OCI-LY7 (cell line): ENCODE results near the gene VPS37B. TPM values are rescaled to one million over a fixed set of nuclear protein-coding genes. Genes with fewer than 3 reads are reported as not detected.

Experiments
- BruUV-seq: library from RNA; stranded (reverse); fragments of 400-500 nt; replicated peaks from 2 replicates; lab custom pipeline; 2021; lab: Mats Ljungman, UMichigan
- CTCF ChIA-PET: fragments of 300-600 bp; sonication (Branson Sonifier 250); formaldehyde crosslinking; loops from one replicate; lab custom pipeline; 2022; ENCODE audit warnings: antibody characterized with exemption; ENCODE audit not compliant: unreplicated experiment; lab: Charles Lee
- POLR2A ChIA-PET: fragments of 300-600 bp; sonication (Branson Sonifier 250); formaldehyde crosslinking; loops from one replicate; lab custom pipeline; 2022; ENCODE audit warnings: antibody characterized with exemption; lab: Charles Lee
- DNase-seq: peaks from one replicate; pipeline ENCODE4 v3.0.0-alpha.2; 2015; ENCODE audit warnings: low spot score
- H2AFZ ChIP-seq: fragments of 200-600 bp; sonication (generic), shearing (Covaris generic); 2 replicates; pipeline ENCODE4 v1.6.1; 2014; ENCODE audit warnings: mild to moderate bottlenecking, antibody characterized with exemption, low read length, moderate library complexity
- H3K27ac ChIP-seq: fragments of 200-600 bp; sonication (generic); 2 replicates; pipeline ENCODE4 v1.5.1; 2014; ENCODE audit warnings: mixed run types, low read depth, mild to moderate bottlenecking, moderate library complexity, low read length, inconsistent platforms; ENCODE audit not compliant: poor library complexity, severe bottlenecking
- H3K36me3 ChIP-seq: fragments of 200-600 bp; sonication (generic); 2 replicates; pipeline ENCODE4 v1.6.1; 2014; ENCODE audit warnings: mild to moderate bottlenecking, antibody characterized with exemption, low read length, moderate library complexity, mixed read lengths; ENCODE audit not compliant: insufficient read depth
- H3K4me1 ChIP-seq: fragments of 200-600 bp; sonication (generic); 2 replicates; pipeline ENCODE4 v1.5.1; 2014; ENCODE audit warnings: mild to moderate bottlenecking, low read length; ENCODE audit not compliant: insufficient read depth, poor library complexity, severe bottlenecking
- H3K4me2 ChIP-seq: fragments of 200-600 bp; sonication (generic); 2 replicates; pipeline ENCODE4 v1.6.1; 2014; ENCODE audit warnings: mild to moderate bottlenecking, low read length
- H3K4me3 ChIP-seq: fragments of 200-600 bp; sonication (generic); 2 replicates; pipeline ENCODE4 v1.5.1; 2014; ENCODE audit warnings: mild to moderate bottlenecking, low read depth, low read length; ENCODE audit not compliant: poor library complexity, severe bottlenecking
- H3K79me2 ChIP-seq: fragments of 200-600 bp; sonication (generic); 2 replicates; pipeline ENCODE4 v1.6.1; 2016; ENCODE audit warnings: low read depth, mild to moderate bottlenecking, low read length, moderate library complexity, mixed read lengths; ENCODE audit not compliant: insufficient read depth
- H3K9me2 ChIP-seq: fragments of 200-600 bp; sonication (generic); 2 replicates; pipeline ENCODE4 v1.6.1; 2016; ENCODE audit warnings: mild to moderate bottlenecking, low read length, mixed read lengths; ENCODE audit not compliant: insufficient read depth
- H3K9me3 ChIP-seq: fragments of 200-600 bp; sonication (generic); 2 replicates; pipeline ENCODE4 v1.6.1; 2014; ENCODE audit warnings: mild to moderate bottlenecking, mixed run types, low read length, mixed read lengths
- H4K20me1 ChIP-seq: fragments of 200-600 bp; sonication (generic); 2 replicates; pipeline ENCODE4 v1.6.1; 2014; ENCODE audit warnings: mild to moderate bottlenecking, antibody characterized with exemption, low read length, moderate library complexity, mixed read lengths; ENCODE audit not compliant: insufficient read depth
- CTCF ChIP-seq: fragments of 200-600 bp; sonication (generic); conservative IDR thresholded peaks from 2 replicates; pipeline ENCODE4 v1.5.1; 2014; ENCODE audit warnings: mild to moderate bottlenecking, antibody characterized with exemption, low read length, moderate library complexity, mixed read lengths
- EZH2phosphoT487 ChIP-seq: fragments of 200-600 bp; sonication (generic); IDR thresholded peaks from 2 replicates; pipeline ENCODE4 v1.6.1; 2018; ENCODE audit warnings: low read depth, borderline replicate concordance, mild to moderate bottlenecking, mixed run types, antibody characterized with exemption, low read length, moderate library complexity, mixed read lengths
- intact Hi-C: fragments of 100-400 bp; cut with micrococcal nuclease; formaldehyde crosslinking; loops from one replicate; pipeline ENCODE4 v1.10.0; 2022; ENCODE audit not compliant: unreplicated experiment
- total RNA-seq, 2 experiments: library from RNA; depleted of rRNA in 1 of 2; stranded (reverse); fragments of >200 nt in 1 of 2; shearing (Covaris generic) in 1 of 2; gene quantifications; 2 replicates each; pipeline ENCODE4 v1.2.3, GENCODE V29; 2014 to 2022

Gene VPS37B
- total RNA-seq, 2 experiments from 2014 or later, result 1.7 to 2.5 TPM

GRCh38 chr12:122819209-122819785, 76.6 kb downstream of the VPS37B start:
- ChIA-PET POLR2A (interaction anchor here (0.6 to 1.6 kb wide), 2 partner anchors 52 to 53 kb away, joined by 4 read pairs; no protein-coding TSS in a partner anchor), CTCF (no interaction called here)
- Histone ChIP-seq H3K9me2 (no peaks in the 10 kb centered on the region), H3K9me3 (no peaks in the 10 kb centered on the region), H3K79me2 (no peaks in the 10 kb centered on the region), H3K4me1 (peaks cover 40% of the 10 kb centered on the region), H3K36me3 (no peaks in the 10 kb centered on the region), H4K20me1 (no peaks in the 10 kb centered on the region), H3K27ac (no peak overlapping the region), H3K4me3 (no peak overlapping the region), H3K4me2 (no peak overlapping the region), H2AFZ (no peak overlapping the region)
- DNase-seq, result no peak
- intact Hi-C loops, result no loop called here
- TF ChIP-seq EZH2phosphoT487 (no peak), CTCF (no peak)
- BruUV-seq, result no TSS peak

Other genes with a start within 250 kb of the VPS37B start
- gene HCAR2, start 192.8 kb downstream of the VPS37B start, total RNA-seq (2014; rRNA removed; shearing (Covaris generic)), result not detected in 2 replicates
- not detected in 2 replicates for gene HCAR2, start 192.8 kb downstream of the VPS37B start, total RNA-seq (2022)
- gene HCAR3, start 179.3 kb downstream of the VPS37B start, total RNA-seq (2014; rRNA removed; shearing (Covaris generic)), result not detected in 2 replicates
- gene HCAR3, start 179.3 kb downstream of the VPS37B start, total RNA-seq (2022), result not detected in 2 replicates
- 0.06 TPM in 1 of 2 replicates, not detected in the other for gene HCAR1, start 165.3 kb downstream of the VPS37B start, total RNA-seq (2014; rRNA removed; shearing (Covaris generic))
- 0.07 TPM in 1 of 2 replicates, not detected in the other for gene HCAR1, start 165.3 kb downstream of the VPS37B start, total RNA-seq (2022)
- gene DENR, start 143.3 kb downstream of the VPS37B start, total RNA-seq (2014; rRNA removed; shearing (Covaris generic)), result 42.4 and 51.4 TPM in 2 replicates
- 77.4 and 81.8 TPM in 2 replicates for gene DENR, start 143.3 kb downstream of the VPS37B start, total RNA-seq (2022)
- 1.6 and 1.8 TPM in 2 replicates for gene CCDC62, start 121.6 kb downstream of the VPS37B start, total RNA-seq (2014; rRNA removed; shearing (Covaris generic))
- 1.2 and 1.5 TPM in 2 replicates for gene CCDC62, start 121.6 kb downstream of the VPS37B start, total RNA-seq (2022)
- gene HIP1R, start 60.7 kb downstream of the VPS37B start, total RNA-seq (2014; rRNA removed; shearing (Covaris generic)), result 59.6 and 66.4 TPM in 2 replicates
- 56.5 and 70.2 TPM in 2 replicates for gene HIP1R, start 60.7 kb downstream of the VPS37B start, total RNA-seq (2022)
- gene ABCB9, start 70.3 kb upstream of the VPS37B start, total RNA-seq (2014; rRNA removed; shearing (Covaris generic)), result 4.0 and 7.0 TPM in 2 replicates
- gene ABCB9, start 70.3 kb upstream of the VPS37B start, total RNA-seq (2022), result 6.8 and 7.9 TPM in 2 replicates
- gene OGFOD2, start 79.1 kb upstream of the VPS37B start, total RNA-seq (2014; rRNA removed; shearing (Covaris generic)), result 13.1 and 17.8 TPM in 2 replicates
- gene OGFOD2, start 79.1 kb upstream of the VPS37B start, total RNA-seq (2022), result 25.0 and 25.8 TPM in 2 replicates
- gene ARL6IP4, start 84.6 kb upstream of the VPS37B start, total RNA-seq (2014; rRNA removed; shearing (Covaris generic)), result 263 and 329 TPM in 2 replicates
- 213 and 228 TPM in 2 replicates for gene ARL6IP4, start 84.6 kb upstream of the VPS37B start, total RNA-seq (2022)